ENCODE results near the gene GABBR1.

GABBR1 gene

DNA sequence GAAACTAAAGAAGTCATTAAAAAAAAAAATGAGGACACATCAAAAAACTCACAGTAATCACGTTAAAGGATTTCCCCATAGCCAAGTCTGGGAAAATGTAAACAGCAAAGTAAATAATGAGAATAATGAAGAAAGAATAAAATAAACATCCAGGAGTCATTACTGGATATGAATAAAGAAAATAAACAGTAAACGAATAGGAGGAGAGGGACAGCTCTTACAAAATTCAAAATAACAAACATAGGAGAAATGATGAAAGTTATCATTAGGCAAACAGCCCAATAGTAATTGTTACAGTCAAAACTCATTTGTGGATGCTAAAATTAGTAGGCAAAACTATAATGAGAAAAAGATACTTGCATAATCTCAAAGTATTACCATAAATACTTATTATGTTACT lies 65.4 kb downstream of the GABBR1 start:
- no peak for DNase-seq

DNA sequence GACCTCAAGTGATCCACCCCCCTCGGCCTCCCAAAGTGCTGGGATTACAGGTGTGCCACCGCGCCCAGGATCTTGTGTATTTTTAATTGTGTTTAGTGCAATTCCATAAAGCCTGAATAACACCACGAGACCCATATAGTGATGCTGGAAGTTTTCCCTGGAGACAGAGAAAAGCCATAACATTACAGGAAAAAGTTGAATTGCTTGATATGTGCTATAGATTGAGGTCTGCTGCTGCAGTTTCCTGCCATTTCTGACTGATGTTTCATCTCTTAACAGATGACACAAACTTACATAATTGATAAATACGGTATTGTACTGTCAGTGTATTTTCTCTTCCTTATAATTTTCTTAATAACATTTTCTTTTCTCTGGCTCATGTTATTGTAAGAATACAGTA lies 66.1 kb downstream of the GABBR1 start:
- no peak for DNase-seq

GRCh38 chr6:29564875-29565274 lies 68.1 kb downstream of the GABBR1 start:
- no peak for DNase-seq

DNA sequence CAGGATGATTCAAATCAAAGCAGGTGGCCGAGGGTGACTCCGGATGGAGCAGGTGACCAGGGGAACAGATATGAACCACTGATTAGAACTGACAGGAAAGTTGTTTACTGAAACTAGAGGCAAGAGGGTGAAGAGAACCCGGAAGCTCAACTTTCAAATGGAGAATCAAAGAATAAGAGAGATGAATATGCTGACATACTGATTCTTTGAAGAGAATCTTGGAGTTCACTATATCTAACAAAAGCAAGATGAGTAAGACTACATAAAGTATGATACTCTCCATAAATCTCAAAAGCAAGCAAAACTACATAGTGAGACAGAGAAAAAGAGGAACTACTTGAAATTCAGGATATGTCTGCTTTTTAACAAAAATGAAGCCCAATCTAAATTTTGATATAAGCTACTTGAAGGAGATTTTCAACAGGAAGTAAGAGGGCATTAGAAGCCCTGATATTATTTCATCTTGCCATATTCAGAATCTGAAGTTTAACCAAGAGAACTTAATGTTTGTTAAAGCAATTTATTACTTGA lies 69.5 kb downstream of the GABBR1 start:
- DNase-seq, result no peak

DNA sequence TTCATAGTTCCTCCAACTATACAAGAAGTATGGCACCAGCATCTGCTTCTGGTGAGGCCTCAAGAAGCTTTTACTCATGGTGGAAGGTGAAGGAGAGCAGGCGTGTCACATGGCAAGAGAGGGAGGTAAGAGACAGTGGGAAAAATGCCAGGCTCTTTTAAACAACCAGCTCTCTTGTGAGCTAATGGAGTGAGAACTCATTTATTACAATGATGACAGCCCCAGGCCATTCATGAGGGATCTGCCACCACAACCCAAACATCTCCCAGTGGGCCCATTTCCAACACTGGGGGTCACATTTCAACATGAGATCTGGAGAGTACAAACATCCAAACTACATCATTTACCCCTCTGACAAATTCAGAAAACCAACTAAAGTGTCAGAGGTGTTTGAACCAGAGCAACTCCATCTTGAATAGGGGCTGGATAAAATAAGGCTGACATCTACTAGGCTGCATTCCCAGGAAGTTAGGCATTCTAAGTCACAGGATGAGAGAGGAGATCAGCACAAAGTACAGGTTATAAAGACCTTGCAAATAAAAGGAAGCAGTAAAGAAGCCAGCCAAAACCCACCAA lies 71.3 kb downstream of the GABBR1 start:
- no peak for DNase-seq

GRCh38 chr6:29561091-29561490 lies 71.9 kb downstream of the GABBR1 start:
- no peak for DNase-seq

GRCh38 chr6:29559524-29560287 lies 73.3 kb downstream of the GABBR1 start, which contains the start of gene UBD:
Gene UBD, minus strand, starts transcription at chr6:29559732. Its CDS starts 31 bp downstream, at chr6:29559701.
- no peak for DNase-seq

DNA sequence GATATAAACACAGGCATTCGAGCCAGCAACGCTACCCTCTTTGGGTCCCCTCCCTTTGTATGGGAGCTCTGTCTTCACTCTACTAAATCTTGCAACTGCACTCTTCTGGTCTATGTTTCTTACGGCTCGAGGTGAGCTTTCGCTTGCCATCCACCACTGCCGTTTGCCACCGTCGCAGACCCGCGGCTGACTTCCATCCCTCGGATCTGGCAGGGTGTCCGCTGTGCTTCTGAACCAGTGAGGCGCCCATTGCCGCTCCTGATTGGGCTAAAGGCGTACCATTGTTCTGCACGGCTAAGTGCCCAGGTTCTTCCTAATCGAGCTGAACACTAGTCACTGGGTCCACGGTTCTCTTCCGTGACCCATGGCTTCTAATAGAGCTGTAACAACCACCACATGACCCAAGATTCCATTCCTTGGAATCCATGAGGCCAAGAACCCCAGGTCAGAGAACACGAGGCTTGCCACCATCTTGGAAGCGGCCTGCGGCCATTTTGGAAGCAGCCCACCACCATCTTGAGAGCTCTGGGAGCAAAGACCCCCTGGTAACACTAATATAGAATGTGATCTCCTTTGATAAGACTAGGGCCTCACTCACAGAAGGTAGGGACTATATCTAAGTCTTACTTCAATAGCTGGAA lies 74.4 kb downstream of the GABBR1 start:
- DNase-seq, result no peak

GRCh38 chr6:29557320-29557719 lies 75.7 kb downstream of the GABBR1 start:
- no peak for DNase-seq

- DNase-seq, result no peak
Observed at GRCh38 chr6:29554764-29555163, 78.2 kb downstream of the GABBR1 start.

- peak; percentile 63 for DNase-seq
Observed at GRCh38 chr6:29553268-29554057, 79.5 kb downstream of the GABBR1 start.

- DNase-seq, result peak; percentile 11
Observed at GRCh38 chr6:29552512-29553051, 80.4 kb downstream of the GABBR1 start.

DNA sequence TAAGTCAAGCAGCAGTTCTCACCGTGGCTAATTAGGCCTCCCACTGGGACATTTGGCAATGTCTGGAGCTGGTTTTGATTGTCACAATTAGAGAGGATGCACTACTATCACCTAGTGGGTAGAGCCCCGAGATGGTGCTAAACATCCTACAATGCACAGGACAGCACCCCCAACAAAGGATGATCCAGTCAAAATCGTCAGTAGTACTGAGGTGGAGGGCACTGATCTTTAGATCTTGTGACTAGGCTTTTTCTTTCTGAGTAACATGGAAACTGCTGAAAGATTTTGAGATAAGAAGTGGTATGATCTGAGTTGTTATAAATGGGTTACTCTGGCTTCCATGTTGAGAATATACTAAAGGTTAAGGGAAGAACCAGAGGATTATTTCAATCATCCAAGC lies 85.4 kb downstream of the GABBR1 start:
- no peak for DNase-seq

DNA sequence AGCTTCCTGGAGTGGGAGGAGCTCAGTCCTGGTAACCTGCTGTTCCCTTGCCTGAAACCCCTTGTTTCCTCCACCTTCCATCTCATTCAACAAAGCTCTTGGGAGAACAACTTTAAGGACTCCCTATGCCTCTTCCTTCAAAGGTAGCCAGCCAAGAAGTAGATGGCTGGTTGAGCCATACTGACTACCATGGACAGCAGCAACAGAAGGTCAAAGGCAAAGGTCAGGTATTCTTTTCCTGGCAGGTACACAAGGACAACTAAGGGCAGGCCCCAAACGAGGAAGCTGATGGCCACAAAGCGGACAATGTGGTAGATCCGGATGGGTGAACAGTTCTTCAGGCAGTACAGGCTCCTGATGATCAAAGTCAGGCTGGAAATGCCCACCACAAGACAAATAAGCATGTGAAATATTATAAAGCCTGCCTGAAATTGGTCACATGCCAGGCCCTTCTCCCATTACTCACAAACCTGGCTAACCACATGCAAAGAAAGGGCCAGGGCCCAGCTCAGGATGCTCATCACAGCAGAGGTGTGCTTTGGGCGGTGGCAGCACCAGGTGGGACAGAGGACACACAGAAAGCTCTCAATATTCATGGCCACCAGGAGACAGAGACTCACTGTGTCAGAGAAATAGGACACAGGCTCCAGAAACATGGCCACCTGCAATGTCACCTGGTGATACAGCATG lies 95.1 kb downstream of the GABBR1 start:
- no peak for DNase-seq

GRCh38 chr6:29532320-29532951 lies 100.5 kb downstream of the GABBR1 start:
- no peak for DNase-seq

DNA sequence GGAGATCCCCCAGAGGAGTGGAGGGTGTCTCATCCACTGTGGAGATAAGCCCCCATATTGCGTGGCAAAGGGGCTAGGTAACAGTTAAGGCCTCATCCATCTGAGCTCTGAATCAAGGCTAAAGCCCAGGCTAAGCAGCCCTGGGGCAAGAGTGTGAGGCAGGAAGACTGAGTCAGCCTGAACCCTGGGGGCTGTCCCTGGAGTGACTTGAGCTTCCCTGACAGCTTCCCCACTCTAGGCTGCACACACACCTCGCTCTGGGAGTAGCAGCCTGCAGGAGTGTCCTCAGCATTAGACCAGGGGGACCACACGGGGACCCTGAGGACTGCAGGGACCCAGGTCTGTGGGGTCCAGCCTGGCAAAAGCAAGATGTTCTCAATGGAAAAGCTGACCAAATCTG lies 101.3 kb downstream of the GABBR1 start:
- DNase-seq, result no peak

GRCh38 chr6:29530671-29531310 lies 102.2 kb downstream of the GABBR1 start:
- DNase-seq, result no peak

GRCh38 chr6:29529956-29530355 lies 103.0 kb downstream of the GABBR1 start:
- no peak for DNase-seq

DNA sequence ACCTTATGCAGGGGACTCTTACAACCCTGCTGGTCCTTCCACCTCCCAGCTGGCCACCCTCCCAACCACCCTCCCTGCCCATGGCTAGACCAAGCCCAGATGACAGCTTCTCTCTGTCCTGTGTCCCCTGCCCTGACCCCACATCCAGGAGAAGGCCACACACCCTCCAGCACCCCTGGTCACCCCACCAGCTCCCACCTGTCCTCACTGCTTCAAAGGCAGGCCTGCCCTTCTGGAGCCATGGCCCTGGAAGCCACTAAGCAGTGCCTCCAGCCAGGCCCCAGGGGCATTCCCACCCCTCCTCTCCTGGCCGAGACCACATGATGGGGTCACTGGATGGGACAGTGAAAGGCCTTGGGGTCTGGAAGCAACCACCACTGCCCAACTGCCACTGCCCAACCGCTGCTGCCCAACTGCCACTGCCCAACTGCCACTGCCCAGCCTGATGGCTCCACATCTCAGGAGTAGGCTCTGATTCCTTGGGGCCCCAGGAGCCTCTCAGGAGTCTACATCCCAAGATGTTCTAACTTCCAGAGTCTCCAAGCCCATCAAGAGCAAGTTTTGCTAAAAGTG lies 103.9 kb downstream of the GABBR1 start:
- no peak for DNase-seq

GRCh38 chr6:29528300-29528931 lies 104.6 kb downstream of the GABBR1 start:
- DNase-seq, result no peak
